NB4 (cell line): ENCODE results near the gene MAGIX.

Experiments
- CTCF ChIP-seq: IDR thresholded peaks from one replicate; pipeline ENCODE4 v1.5.1; 2012; ENCODE audit warnings: low read depth, low read length
- MAX ChIP-seq: IDR thresholded peaks from 2 replicates; pipeline ENCODE4 v1.6.1; 2011; ENCODE audit warnings: low read depth, low read length
- MYC ChIP-seq: IDR thresholded peaks from 2 replicates; pipeline ENCODE4 v1.6.1; 2011; ENCODE audit warnings: low read depth, low read length
- POLR2A ChIP-seq: IDR thresholded peaks from 2 replicates; pipeline ENCODE4 v1.6.1; 2011; ENCODE audit warnings: mild to moderate bottlenecking; ENCODE audit not compliant: insufficient read length; ENCODE audit errors: extremely low read depth

GRCh38 chrX:49155243-49155899 lies 7.2 kb upstream of the MAGIX start:
- TF ChIP-seq CTCF = no peak
- no peak for TF ChIP-seq MAX
- TF ChIP-seq POLR2A = no peak
- no peak for TF ChIP-seq MYC
